Right lobe of liver (tissue), 6 donors: Measurements from ENCODE around the gene PCDHGB3. TPM values are rescaled to one million over a fixed set of nuclear protein-coding genes. Genes with fewer than 3 reads are reported as not detected.

Experiments used
- ATAC-seq, 4 donors: fragments of 200-7000 bp; cut with Tn5 transposase; one replicate each; pipeline ENCODE4 v1.9.1; 2020; ENCODE audit warnings: mild to moderate bottlenecking in 4 of 4, moderate library complexity in 4 of 4
- DNase-seq, 3 donors: peaks; one replicate each; pipeline ENCODE4 v3.0.0-alpha.2; 2020
- H3K27ac ChIP-seq, 3 donors: fragments of 200-600 bp; one replicate each; pipeline ENCODE4 v1.8.0; 2022
- H3K27me3 ChIP-seq, 2 donors: fragments of 200-600 bp; one replicate each; pipeline ENCODE4 v1.8.0; 2022
- H3K36me3 ChIP-seq, 4 donors: fragments of 200-600 bp; sonication (generic) in 1 of 4; one replicate each; pipeline versions ENCODE4 v1.5.1 to v1.8.0; 2017 to 2022; ENCODE audit warnings: control low read depth in 1 of 4
- H3K4me1 ChIP-seq, 4 donors: fragments of 200-600 bp; sonication (generic) in 1 of 4; one replicate each; pipeline versions ENCODE4 v1.5.1 to v1.8.0; 2017 to 2022; ENCODE audit warnings: control low read depth in 1 of 4
- H3K4me3 ChIP-seq, 3 donors: fragments of 200-600 bp; one replicate each; pipeline ENCODE4 v1.8.0; 2022
- H3K9me3 ChIP-seq, 4 donors: fragments of 200-600 bp; sonication (generic) in 1 of 4; one replicate each; pipeline versions ENCODE4 v1.5.1 to v1.8.0; 2017 to 2022; ENCODE audit warnings: control low read depth in 1 of 4
- POLR2A ChIP-seq: fragments of 450-650 bp; IDR thresholded peaks from one replicate; pipeline ENCODE4 v1.6.1; 2017; ENCODE audit warnings: antibody characterized with exemption, mild to moderate bottlenecking
- WGBS: methylation state at CpG from one replicate; pipeline ENCODE4 v1.1.6; 2018; ENCODE audit warnings: low coverage, low lambda C conversion rate; ENCODE audit not compliant: insufficient coverage; ENCODE audit errors: missing lambda C conversion rate; 5-methylcytosine and 5-hydroxymethylcytosine counted together
- intact Hi-C, 2 donors: fragments of 100-400 bp; cut with DNase I; formaldehyde crosslinking; loops; one replicate each; pipeline versions ENCODE4 v1.11.2 to v1.14.1; 2022
- total RNA-seq, 6 experiments: library from RNA; depleted of rRNA in 2 of 6; stranded (reverse); fragments of >200 nt in 2 of 6; fragmentation: NEBNext Ultra II Directional in 3 of 6; extraction: Animal tissue kit (Norgen Biotek cat#: 25700) in 3 of 6; gene quantifications; one replicate each; pipeline versions ENCODE4 v1.1.0 to v1.2.4, GENCODE V29; 2016 to 2023
- TF ChIP-seq, protein P1 (sequence below), 4 donors: fragments of 200-600 bp in 3 of 4; fragments of 450-650 bp in 1 of 4; IDR thresholded peaks; one replicate each; pipeline versions ENCODE4 v1.5.1 to v1.8.0; 2016 to 2022; ENCODE audit warnings: antibody characterized with exemption in 4 of 4, mild to moderate bottlenecking in 2 of 4
- donor health status: DM: no; HTN: yes; CAD: no.
- donor health status: DM: no; HTN: no; CAD: no.
- donor health status: DM: no; HTN: no; CAD: no.
- donor health status: DM: no; HTN: yes; CAD: no.
- donor health status: DM: no; HTN: yes; CAD: no.

Gene PCDHGB3
- total RNA-seq, 6 experiments from 2014 or later: 0.56 to 1.8 (median 1.2) TPM

DNA sequence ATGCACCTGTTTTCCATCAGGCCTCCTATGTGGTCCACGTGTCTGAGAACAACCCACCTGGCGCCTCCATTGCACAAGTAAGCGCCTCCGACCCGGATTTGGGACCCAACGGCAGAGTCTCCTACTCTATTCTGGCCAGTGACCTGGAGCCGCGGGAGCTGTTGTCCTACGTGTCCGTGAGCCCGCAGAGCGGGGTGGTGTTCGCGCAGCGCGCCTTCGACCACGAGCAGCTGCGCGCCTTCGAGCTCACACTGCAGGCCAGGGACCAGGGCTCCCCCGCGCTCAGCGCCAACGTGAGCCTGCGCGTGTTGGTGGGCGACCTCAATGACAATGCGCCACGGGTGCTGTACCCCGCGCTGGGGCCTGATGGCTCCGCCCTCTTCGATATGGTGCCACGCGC lies 18.5 kb upstream of the PCDHGB3 start:
- Histone ChIP-seq H3K9me3 (peaks cover 0 to 3% (median 0%) of the 10 kb centered on the region in 4 donors), H3K4me1 (no peaks in the 10 kb centered on the region), H3K4me3 (no peak overlapping the region), H3K36me3 (no peaks in the 10 kb centered on the region), H3K27me3 (no peaks in the 10 kb centered on the region), H3K27ac (no peak overlapping the region)
- no peak for ATAC-seq
- no peak for TF ChIP-seq POLR2A
- TF ChIP-seq, protein P1, sequence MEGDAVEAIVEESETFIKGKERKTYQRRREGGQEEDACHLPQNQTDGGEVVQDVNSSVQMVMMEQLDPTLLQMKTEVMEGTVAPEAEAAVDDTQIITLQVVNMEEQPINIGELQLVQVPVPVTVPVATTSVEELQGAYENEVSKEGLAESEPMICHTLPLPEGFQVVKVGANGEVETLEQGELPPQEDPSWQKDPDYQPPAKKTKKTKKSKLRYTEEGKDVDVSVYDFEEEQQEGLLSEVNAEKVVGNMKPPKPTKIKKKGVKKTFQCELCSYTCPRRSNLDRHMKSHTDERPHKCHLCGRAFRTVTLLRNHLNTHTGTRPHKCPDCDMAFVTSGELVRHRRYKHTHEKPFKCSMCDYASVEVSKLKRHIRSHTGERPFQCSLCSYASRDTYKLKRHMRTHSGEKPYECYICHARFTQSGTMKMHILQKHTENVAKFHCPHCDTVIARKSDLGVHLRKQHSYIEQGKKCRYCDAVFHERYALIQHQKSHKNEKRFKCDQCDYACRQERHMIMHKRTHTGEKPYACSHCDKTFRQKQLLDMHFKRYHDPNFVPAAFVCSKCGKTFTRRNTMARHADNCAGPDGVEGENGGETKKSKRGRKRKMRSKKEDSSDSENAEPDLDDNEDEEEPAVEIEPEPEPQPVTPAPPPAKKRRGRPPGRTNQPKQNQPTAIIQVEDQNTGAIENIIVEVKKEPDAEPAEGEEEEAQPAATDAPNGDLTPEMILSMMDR (IDR thresholded peaks at IDR 0.05): no peak
- intact Hi-C loops: no loop called here
- DNase-seq: no peak
- WGBS: 38% methylated on average over 5 of the region's 36 CpGs

DNA sequence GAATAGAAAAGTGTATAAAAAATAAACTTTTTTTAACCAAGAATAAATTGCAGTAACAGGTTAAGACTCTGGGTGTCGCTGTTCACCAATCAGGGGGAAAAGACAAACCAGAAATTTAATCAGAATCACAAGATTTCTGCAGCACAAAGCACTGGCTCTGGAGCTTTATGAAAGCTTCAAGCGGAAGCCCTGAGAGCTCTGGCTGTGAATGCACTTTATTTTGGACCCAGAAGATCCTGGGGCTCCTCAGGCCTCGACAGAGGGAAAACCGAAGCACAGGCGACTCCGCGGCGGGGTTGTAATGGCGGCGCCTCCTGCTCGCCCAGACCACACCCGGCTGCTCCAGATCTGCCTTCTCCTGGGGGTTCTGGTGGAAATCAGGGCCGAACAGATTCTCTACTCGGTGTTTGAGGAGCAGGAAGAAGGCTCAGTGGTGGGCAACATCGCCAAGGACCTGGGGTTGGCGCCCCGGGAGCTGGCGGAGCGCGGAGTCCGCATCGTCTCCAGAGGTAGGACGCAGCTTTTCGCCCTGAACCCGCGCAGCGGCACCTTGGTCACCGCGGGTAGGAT lies 15.1 kb upstream of the PCDHGB3 start, which contains the start of gene PCDHGA4:
Gene PCDHGA4 (plus strand): TSS at position 122 of the 570 bp plus-strand sequence. CDS start 87 bp downstream, at position 209.
- no peaks in the 10 kb centered on the region for H3K36me3 ChIP-seq
- H3K4me3 ChIP-seq: peak within 1 kb of the TSS in 2 of 3 donors; percentile 16 to 18
- DNase-seq (no peak), ATAC-seq (no peak)
- H3K27me3 ChIP-seq: no peaks in the 10 kb centered on the region
- no peak for TF ChIP-seq POLR2A
- TF ChIP-seq, protein P1 (IDR thresholded peaks at IDR 0.05): peak in 3 of 4 donors; percentile 17 to 25 (median 25)
- H3K4me1 ChIP-seq: no peaks in the 10 kb centered on the region
- H3K27ac ChIP-seq: no peak within 1 kb of the TSS
- H3K9me3 ChIP-seq: peaks cover 0 to 3% (median 0%) of the 10 kb centered on the region in 4 donors
- 11% methylated on average over 19 of the region's 29 CpGs for WGBS
- intact Hi-C loops: no loop called here

DNA sequence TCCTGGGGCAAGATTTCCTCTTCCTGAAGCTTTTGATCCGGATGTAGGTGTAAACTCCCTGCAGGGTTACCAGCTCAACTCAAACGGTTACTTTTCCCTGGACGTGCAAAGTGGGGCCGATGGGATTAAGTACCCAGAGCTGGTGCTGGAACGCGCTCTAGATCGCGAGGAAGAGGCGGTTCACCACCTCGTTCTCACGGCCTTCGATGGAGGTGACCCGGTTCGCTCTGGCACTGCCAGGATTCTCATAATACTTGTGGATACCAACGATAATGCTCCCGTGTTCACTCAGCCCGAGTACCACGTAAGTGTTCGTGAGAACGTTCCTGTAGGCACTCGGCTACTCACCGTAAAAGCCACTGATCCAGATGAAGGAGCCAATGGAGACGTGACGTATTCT lies 14.4 kb upstream of the PCDHGB3 start:
- Histone ChIP-seq H3K36me3 (no peaks in the 10 kb centered on the region), H3K9me3 (peaks cover 0 to 3% (median 0%) of the 10 kb centered on the region in 4 donors), H3K4me3 (no peak overlapping the region), H3K4me1 (no peaks in the 10 kb centered on the region), H3K27ac (no peak overlapping the region), H3K27me3 (peaks cover 0 to 1% of the 10 kb centered on the region in 2 donors)
- DNase-seq (no peak), ATAC-seq (no peak)
- WGBS: 45% methylated on average over 24 of the region's 24 CpGs
- intact Hi-C loops: no loop called here
- TF ChIP-seq, protein P1 (IDR thresholded peaks at IDR 0.05): no peak
- TF ChIP-seq POLR2A: no peak

DNA sequence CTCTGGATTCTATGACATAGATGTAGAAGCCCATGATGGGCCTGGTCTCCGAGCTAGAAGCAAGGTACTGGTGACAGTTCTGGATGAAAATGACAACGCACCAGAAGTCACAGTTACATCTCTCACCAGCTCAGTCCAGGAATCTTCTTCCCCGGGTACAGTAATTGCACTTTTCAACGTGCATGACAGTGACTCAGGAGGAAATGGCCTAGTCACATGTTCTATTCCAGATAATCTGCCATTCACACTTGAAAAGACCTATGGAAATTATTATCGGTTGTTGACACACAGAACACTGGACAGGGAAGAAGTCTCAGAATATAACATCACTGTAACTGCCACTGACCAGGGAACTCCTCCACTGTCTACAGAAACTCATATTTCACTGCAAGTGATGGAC lies 13.9 kb upstream of the PCDHGB3 start:
- no peak for TF ChIP-seq POLR2A
- TF ChIP-seq, protein P1 (IDR thresholded peaks at IDR 0.05): no peak
- Histone ChIP-seq H3K4me1 (no peaks in the 10 kb centered on the region), H3K27ac (no peak overlapping the region), H3K27me3 (peaks cover 0 to 3% of the 10 kb centered on the region in 2 donors), H3K36me3 (no peaks in the 10 kb centered on the region), H3K4me3 (no peak overlapping the region), H3K9me3 (peaks cover 0 to 3% (median 0%) of the 10 kb centered on the region in 4 donors)
- ATAC-seq: no peak
- WGBS: 68% methylated on average over 5 of the region's 5 CpGs
- intact Hi-C loops: no loop called here
- DNase-seq: no peak
